Upper lobe of left lung (tissue), 4 donors: ENCODE results near the gene ARID4A.
"Not testable (repeated sequence)": the region's sequence is repeated elsewhere in the genome, so short reads cannot be mapped to it uniquely, and the experiment has no call there.

Experiments
- CTCF ChIP-seq, 6 experiments: fragments of 450-650 bp in 4 of 6; fragments of 200-600 bp in 2 of 6; sonication (generic) in 2 of 6; IDR thresholded peaks; one replicate each; pipeline ENCODE4 v1.5.1; 2016 to 2019; ENCODE audit warnings: antibody characterized with exemption in 6 of 6
- EP300 ChIP-seq, 4 donors: sonication (generic); formaldehyde crosslinking; IDR thresholded peaks; one replicate each; pipeline ENCODE4 v1.5.1; 2017; ENCODE audit warnings: antibody characterized with exemption in 4 of 4, control low read depth in 2 of 4
- POLR2A ChIP-seq, 4 donors: fragments of 450-650 bp; IDR thresholded peaks; one replicate each; pipeline ENCODE4 v1.5.1; 2016 to 2017; ENCODE audit warnings: antibody characterized with exemption in 4 of 4, mild to moderate bottlenecking in 2 of 4
- POLR2AphosphoS5 ChIP-seq, 2 donors: sonication (generic); formaldehyde crosslinking; IDR thresholded peaks; one replicate each; pipeline ENCODE4 v1.5.1; 2017; ENCODE audit warnings: antibody characterized with exemption in 2 of 2

- TF ChIP-seq POLR2A, CTCF, POLR2AphosphoS5, EP300 (IDR thresholded peaks at IDR 0.05): not testable (repeated sequence)
Observed at GRCh38 chr14:58262005-58262404, 36.4 kb upstream of the ARID4A start.
